Measurements from ENCODE around the gene UTP11. TPM values are rescaled to one million over a fixed set of nuclear protein-coding genes. Genes with fewer than 3 reads are reported as not detected.
A peak's percentile ranks its signal among the peaks of the same experiment; 100 is the strongest.

The UTP11 gene
- total RNA-seq, 1 experiment from 2014 or later: 53.8 TPM

DNA sequence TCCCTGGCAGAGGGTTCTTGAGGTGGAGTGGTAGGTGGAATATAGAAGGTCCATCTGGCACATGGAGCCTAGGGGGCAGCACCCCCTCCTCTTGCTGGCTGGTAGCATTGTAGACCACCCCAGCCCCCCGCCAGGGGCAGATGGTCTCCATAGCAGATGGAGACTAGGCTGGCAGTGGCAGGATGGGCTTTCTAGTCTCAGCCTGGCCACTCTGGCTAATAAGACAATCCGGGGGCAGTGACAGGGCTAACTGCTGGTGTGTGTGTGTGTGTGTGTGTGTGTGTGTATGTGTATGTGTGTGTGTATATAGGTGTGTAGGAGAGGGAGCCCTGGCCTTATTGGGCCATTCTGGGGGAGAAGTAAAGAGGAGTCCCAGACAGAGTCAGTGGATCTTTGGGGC is 16.1 kb downstream of the UTP11 start:
- in situ Hi-C loops (cut with HindIII; ENCODE audit: low pct_unique_long_range_greater_than_20kb, low sequenced_read_pairs): no loop called here

DNA sequence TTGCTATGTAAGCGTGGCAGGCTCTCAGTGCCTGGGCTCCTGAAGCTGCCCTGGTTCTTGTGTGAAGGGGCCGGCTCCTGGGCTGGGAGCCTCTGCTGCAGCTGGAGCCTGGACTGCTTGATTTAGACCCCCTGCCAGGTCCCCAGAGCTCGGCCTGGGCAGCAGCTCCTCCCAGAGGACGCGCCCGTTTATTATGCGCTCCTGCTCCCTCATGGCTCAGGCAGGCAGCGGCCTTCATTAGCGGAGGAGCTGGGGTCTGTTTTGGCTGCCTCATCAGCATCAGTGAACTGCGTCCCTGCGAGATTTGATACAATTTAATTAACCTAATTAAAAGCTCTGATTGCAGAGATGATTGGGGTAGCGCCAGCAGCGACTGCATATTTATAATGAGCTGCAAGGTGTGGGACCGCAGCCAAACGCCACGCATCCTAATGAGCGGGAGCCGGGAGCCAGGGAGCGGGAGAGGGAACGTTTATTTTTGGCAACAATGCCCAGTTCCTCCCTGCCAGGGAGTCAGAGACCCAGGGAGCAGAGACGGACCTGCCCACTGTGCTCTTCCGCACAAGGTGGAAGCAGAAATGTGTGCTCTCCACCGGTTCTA is 16.6 kb downstream of the UTP11 start:
- ChIA-PET POLR2A (interaction anchor here (0.6 kb wide), 2 partner anchors 178 to 1261 kb away, joined by 3 read pairs; no protein-coding TSS in a partner anchor), CTCF (interaction anchor here (0.6 to 1.4 kb wide), 4 partner anchors 42 to 793 kb away, joined by 3 to 4 read pairs (median 4); no protein-coding TSS in a partner anchor)
- BruUV-seq (replicated peaks): no TSS peak
- TF ChIP-seq, protein P1, sequence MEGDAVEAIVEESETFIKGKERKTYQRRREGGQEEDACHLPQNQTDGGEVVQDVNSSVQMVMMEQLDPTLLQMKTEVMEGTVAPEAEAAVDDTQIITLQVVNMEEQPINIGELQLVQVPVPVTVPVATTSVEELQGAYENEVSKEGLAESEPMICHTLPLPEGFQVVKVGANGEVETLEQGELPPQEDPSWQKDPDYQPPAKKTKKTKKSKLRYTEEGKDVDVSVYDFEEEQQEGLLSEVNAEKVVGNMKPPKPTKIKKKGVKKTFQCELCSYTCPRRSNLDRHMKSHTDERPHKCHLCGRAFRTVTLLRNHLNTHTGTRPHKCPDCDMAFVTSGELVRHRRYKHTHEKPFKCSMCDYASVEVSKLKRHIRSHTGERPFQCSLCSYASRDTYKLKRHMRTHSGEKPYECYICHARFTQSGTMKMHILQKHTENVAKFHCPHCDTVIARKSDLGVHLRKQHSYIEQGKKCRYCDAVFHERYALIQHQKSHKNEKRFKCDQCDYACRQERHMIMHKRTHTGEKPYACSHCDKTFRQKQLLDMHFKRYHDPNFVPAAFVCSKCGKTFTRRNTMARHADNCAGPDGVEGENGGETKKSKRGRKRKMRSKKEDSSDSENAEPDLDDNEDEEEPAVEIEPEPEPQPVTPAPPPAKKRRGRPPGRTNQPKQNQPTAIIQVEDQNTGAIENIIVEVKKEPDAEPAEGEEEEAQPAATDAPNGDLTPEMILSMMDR (IDR thresholded peaks at IDR 0.05): no peak
- no peak; the same call in 1 of the 2 replicates for TF ChIP-seq POLR2AphosphoS5 (IDR thresholded peaks at IDR 0.05; ENCODE audit: low read depth, low read length)
- no peak for TF ChIP-seq SIN3A (IDR thresholded peaks at IDR 0.05; ENCODE audit: borderline replicate concordance, insufficient read depth, low read depth, low read length)
- TF ChIP-seq TCF7L2 (IDR thresholded peaks at IDR 0.05; ENCODE audit: low read depth, low read length): no peak
- TF ChIP-seq, protein P2, sequence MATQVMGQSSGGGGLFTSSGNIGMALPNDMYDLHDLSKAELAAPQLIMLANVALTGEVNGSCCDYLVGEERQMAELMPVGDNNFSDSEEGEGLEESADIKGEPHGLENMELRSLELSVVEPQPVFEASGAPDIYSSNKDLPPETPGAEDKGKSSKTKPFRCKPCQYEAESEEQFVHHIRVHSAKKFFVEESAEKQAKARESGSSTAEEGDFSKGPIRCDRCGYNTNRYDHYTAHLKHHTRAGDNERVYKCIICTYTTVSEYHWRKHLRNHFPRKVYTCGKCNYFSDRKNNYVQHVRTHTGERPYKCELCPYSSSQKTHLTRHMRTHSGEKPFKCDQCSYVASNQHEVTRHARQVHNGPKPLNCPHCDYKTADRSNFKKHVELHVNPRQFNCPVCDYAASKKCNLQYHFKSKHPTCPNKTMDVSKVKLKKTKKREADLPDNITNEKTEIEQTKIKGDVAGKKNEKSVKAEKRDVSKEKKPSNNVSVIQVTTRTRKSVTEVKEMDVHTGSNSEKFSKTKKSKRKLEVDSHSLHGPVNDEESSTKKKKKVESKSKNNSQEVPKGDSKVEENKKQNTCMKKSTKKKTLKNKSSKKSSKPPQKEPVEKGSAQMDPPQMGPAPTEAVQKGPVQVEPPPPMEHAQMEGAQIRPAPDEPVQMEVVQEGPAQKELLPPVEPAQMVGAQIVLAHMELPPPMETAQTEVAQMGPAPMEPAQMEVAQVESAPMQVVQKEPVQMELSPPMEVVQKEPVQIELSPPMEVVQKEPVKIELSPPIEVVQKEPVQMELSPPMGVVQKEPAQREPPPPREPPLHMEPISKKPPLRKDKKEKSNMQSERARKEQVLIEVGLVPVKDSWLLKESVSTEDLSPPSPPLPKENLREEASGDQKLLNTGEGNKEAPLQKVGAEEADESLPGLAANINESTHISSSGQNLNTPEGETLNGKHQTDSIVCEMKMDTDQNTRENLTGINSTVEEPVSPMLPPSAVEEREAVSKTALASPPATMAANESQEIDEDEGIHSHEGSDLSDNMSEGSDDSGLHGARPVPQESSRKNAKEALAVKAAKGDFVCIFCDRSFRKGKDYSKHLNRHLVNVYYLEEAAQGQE (IDR thresholded peaks at IDR 0.05; ENCODE audit: insufficient read depth in 1 of 2, low read depth in 2 of 2, low read length in 1 of 2): no peak
- ATAC-seq: no peak
- H3K27me3 ChIP-seq (ENCODE audit: control insufficient read depth, insufficient read depth, low read length): no peaks in the 10 kb centered on the region
- no peak for DNase-seq (ENCODE audit: low read depth, low spot score)
- no peaks in the 10 kb centered on the region for H3K36me3 ChIP-seq (ENCODE audit: control insufficient read depth, insufficient read depth, low read length)
- in situ Hi-C loops (cut with HindIII; ENCODE audit: low pct_unique_long_range_greater_than_20kb, low sequenced_read_pairs) (no loop called here), intact Hi-C loops (cut with micrococcal nuclease; ENCODE audit: unreplicated experiment) (loop anchor here (5.0 kb wide), 1 partner anchor 808 kb away; no protein-coding TSS in a partner anchor)
- peaks cover 20% of the 10 kb centered on the region for H3K4me1 ChIP-seq (ENCODE audit: control insufficient read depth, insufficient read depth, low read length)
- H3K9me3 ChIP-seq (ENCODE audit: control insufficient read depth, insufficient read depth, low read depth, low read length): no peaks in the 10 kb centered on the region
- H3K27ac ChIP-seq (ENCODE audit: low read length): peak overlapping the region; percentile 72
- no peak overlapping the region for H3K4me3 ChIP-seq (ENCODE audit: low read depth in 2 of 2, low read length in 2 of 2)

More for the DNA sequence above, 16.1 kb downstream of the UTP11 start:
- intact Hi-C loops (cut with micrococcal nuclease; ENCODE audit: unreplicated experiment): loop anchor here (5.0 kb wide), 1 partner anchor 809 kb away; no protein-coding TSS in a partner anchor
- ChIA-PET CTCF (interaction anchor here (0.6 to 0.7 kb wide), 3 partner anchors 43 to 793 kb away, joined by 3 to 4 read pairs (median 4); no protein-coding TSS in a partner anchor), POLR2A (interaction anchor here (0.6 kb wide), 2 partner anchors 178 to 1261 kb away, joined by 3 read pairs; no protein-coding TSS in a partner anchor)
- no peak for ATAC-seq
- no peak overlapping the region for H3K27ac ChIP-seq (ENCODE audit: low read length)
- BruUV-seq (replicated peaks): no TSS peak
- peaks cover 20% of the 10 kb centered on the region for H3K4me1 ChIP-seq (ENCODE audit: control insufficient read depth, insufficient read depth, low read length)
- TF ChIP-seq TCF7L2 (IDR thresholded peaks at IDR 0.05; ENCODE audit: low read depth, low read length): no peak
- TF ChIP-seq, protein P1 (IDR thresholded peaks at IDR 0.05): no peak
- TF ChIP-seq SIN3A (IDR thresholded peaks at IDR 0.05; ENCODE audit: borderline replicate concordance, insufficient read depth, low read depth, low read length): no peak
- TF ChIP-seq POLR2AphosphoS5 (IDR thresholded peaks at IDR 0.05; ENCODE audit: low read depth, low read length): no peak
- TF ChIP-seq, protein P2 (IDR thresholded peaks at IDR 0.05; ENCODE audit: insufficient read depth in 1 of 2, low read depth in 2 of 2, low read length in 1 of 2): no peak
- DNase-seq (ENCODE audit: low read depth, low spot score): no peak
- no peaks in the 10 kb centered on the region; the same call in 1 of the 2 replicates for H3K36me3 ChIP-seq (ENCODE audit: control insufficient read depth, insufficient read depth, low read length)
- H3K9me3 ChIP-seq (ENCODE audit: control insufficient read depth, insufficient read depth, low read depth, low read length): no peaks in the 10 kb centered on the region
- H3K27me3 ChIP-seq (ENCODE audit: control insufficient read depth, insufficient read depth, low read length): no peaks in the 10 kb centered on the region
- H3K4me3 ChIP-seq (ENCODE audit: low read depth in 2 of 2, low read length in 2 of 2): no peak overlapping the region

Measured in Panc1 (cell line).